GM18507 (cell line): ENCODE results near the gene AKR1C4.

Experiments used
- DNase-seq: peaks from one replicate; pipeline ENCODE4 v3.0.0; 2011; ENCODE audit warnings: low read depth; ENCODE audit not compliant: insufficient read length; ENCODE audit errors: extremely low spot score
- FAIRE-seq: peaks from 2 replicates; lab custom pipeline; 2011; peaks lifted over from hg19 to GRCh38; lab: Jason Lieb, UNC

The AKR1C4 gene

DNA sequence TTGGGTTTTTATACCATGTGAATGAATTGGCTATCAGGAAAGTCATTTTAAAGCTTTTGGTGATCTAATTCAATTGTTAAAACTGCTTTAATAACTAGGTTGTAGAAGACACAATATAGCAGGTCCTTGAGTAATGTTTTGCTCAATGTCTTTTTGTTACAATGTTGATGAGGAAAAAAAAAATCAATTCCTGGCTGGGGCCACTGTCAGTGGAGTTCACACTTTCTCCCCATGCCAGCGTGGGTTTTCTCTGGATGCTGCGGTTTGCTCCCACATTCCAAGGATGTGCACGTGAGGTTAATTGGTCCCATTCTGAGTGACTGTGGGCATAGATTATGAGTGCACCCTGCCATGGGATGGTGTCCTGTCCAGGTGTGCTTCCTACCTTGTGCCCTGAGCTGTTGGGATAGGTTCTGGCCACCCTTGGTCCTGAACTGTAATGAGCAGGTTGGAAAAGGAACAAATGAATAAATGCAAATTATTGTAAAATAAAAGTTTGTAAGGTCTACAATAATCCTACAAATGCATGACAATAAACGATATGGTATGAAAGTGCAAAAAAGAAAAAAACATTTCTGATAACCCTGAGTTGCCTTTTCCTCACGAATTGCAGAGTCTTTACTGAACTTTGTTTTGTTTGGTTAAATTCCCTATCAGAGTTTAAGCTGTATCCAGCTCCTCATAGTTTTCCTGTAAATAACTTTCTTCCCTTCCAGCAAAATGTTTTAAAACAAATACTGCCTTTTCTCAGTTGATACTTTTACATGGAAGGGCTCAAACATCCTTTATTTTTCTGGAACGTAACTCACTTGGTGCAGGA, 62.7 kb downstream of the AKR1C4 start:
- DNase-seq: no peak
- no peak for FAIRE-seq

DNA sequence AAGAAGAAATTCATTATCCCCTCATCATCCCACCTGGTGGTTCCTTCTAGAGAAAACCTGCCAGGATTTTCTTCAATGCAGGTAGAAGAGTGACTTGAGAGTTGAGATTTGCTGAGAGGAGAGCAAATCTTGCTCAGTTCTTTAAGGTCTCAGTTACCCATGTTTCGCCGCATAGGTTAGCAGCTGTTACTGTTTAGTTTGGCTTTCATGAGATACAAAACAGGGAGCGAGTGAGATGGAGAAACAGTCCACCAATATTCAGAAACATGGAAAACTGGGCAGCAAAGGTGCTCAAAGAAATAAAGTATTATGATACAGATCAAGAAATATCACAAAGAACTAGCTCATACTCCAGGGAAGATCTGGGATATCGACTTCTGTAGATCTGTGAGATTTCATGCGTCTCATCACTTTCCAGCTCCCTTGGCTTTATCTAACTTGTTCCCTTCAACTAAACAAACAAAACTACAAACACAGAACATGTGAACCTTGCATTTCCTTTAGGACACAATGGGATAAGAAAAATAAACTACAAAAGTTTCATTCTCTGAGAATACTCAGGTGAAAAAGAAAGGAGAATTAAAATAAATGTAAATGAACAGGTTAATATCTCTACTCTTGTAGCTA, 63.4 kb downstream of the AKR1C4 start:
- FAIRE-seq (no peak), DNase-seq (no peak)

DNA sequence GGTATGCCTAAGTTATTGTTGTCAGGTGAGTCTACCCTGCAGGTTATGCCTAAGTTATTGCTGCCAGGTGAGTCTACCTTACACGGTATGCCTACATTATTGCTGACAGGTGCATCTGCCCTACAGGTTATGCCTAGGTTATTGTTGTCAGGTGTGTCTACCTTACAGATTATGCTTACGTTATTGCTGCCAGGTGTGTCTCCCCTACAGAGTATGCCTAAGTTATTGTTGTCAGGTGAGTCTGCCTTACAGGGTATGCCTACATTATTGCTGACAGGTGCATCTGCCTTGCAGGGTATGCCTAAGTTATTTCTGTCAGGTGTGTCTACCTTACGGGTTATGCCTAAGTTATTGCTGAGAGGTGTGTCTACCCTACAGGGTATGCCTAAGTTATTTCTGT, 64.2 kb downstream of the AKR1C4 start:
- no peak for FAIRE-seq

DNA sequence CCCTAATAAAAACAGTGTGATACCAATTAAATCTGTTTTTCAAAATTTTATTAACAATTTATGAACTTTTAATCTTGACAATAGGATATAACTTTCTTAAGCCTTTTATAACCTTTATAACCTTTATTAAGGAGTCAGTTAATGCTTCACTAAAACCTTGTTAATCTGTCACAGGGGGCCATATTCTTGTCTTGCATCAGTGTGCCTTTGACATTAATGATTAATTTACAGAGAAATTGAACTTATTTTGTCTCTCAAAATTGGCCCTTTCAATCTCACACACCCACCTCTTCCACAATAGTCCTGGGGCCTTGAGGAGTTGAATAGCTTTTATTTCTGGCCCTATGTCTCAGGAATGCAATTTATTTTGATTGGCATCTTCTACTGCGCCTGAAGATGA, 68.5 kb downstream of the AKR1C4 start:
- no peak for DNase-seq
- peak; percentile 38 for FAIRE-seq

More for the DNA sequence above, 64.2 kb downstream of the AKR1C4 start:
- DNase-seq: no peak

DNA sequence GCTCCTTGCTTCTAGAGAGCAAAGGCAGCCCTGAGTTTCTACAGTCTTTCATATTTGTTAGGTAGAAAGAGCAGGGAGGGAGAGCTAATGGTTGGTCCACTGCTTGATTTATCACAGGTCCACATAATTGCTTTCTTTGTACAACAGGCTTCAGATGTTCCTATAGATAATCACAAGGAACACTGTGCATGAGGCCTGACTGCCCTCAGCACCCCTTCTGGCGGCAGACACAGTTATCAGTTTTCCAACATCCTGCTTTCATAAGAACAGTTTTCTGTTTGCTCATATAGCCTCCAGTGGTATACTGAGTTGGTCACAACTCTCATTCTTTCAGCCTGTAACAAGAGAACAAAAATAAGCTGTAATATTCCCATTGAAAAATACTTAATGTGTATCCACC, 69.7 kb downstream of the AKR1C4 start:
- DNase-seq (no peak), FAIRE-seq (no peak)

DNA sequence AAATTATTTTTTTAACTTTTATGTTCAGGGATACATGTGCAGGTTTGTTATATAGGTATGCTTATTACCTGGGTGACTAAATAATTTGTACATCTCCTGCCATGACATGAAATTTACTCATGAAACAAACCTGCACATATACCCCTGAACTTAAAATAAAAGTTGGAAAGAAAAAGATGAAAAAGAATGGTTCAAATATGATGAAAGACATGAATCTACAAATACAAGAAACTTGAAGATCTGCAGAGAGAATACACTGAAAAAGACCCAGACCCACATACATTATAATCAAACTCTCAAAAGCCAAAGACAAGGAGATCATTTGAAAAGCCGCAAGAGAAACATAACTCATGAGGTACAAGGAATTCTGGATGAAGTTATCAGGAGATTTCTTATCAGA, 70.2 kb downstream of the AKR1C4 start:
- FAIRE-seq: no peak
- no peak for DNase-seq

DNA sequence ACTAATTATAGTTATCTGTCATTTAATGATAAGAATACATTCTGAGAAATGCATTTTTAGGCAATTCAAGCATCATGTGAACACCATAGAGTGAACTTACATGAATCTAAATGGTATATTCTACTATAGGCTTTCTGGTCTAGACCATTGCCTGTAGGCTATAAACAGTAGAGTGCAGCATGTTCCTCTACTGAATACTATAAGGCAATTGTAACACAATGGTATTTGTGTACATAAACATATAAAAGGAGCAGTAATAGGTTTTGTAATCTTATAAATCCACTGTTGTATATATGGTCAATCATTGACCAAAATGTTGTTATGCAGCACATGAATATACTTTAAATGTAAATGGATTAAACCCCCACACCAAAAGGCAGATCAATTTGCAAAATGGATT, 71.6 kb downstream of the AKR1C4 start:
- FAIRE-seq: no peak
- no peak for DNase-seq
